Measurements from ENCODE around the gene BTBD18. TPM values are rescaled to one million over a fixed set of nuclear protein-coding genes. Genes with fewer than 3 reads are reported as not detected.
A peak's percentile ranks its signal among the peaks of the same experiment; 100 is the strongest.

The BTBD18 gene
- total and polyA plus RNA-seq, 2 of the 13 experiments (the other 11 are each of a cell fraction or from before 2014, with no cell fraction given): not detected

DNA sequence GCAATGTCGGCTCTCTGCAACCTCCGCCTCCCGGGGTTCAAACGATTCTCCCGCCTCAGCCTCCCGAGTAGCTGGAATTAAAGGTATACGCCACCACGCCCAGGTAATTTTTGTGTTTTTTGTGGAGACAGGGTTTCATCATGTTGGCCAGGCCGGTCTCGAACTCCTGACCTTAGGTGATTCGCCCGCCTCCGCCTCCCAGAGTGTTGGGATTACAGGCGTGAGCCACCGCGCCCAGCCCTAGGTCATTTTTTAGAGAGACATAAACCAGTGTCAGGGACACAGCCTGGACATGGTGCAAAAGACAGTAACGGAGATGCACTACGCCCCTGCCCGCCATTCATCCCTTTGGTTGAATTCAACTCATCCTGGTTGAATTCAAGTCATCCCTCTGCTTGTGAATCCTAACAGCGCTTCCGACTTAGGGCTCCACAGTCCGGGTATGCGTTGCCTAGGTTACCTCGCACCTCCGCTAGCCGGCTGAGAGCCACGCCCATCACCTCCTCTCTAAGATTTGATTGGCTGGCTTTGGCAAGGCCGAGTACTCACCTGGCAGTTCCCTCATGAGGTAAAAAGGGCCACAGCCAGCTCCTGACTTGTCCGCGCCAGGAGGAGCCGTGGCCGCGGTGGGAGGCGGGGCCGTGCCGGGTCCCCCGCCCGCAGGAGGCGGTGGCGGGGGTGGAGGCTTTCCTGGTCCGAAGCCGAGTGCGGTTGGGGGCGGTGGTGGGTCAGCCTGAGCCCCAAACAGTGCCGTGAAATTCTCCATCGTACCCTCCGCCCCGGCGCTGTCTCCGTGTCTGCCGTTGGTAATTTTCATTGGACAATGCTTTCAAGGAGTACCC lies 40.0 kb downstream of the BTBD18 start, which contains the start of gene MED19 (continued):
- TF ChIP-seq ZNF280D (CRISPR knock-in tag; IDR thresholded peaks at IDR 0.05) (no peak), MTA3 (CRISPR knock-in tag; IDR thresholded peaks at IDR 0.05) (no peak), RAD21 (CRISPR knock-in tag; IDR thresholded peaks at IDR 0.05) (peak; percentile 32; the same call in 1 of the 2 replicates), ZFP37 (CRISPR knock-in tag; IDR thresholded peaks at IDR 0.05; ENCODE audit: borderline replicate concordance) (no peak), PAF1 (CRISPR knock-in tag; IDR thresholded peaks at IDR 0.05) (no peak), PTBP1 (IDR thresholded peaks at IDR 0.05; ENCODE audit: low read depth, low read length, poor library complexity, severe bottlenecking) (no peak), ZNF530 (CRISPR knock-in tag; IDR thresholded peaks at IDR 0.05; ENCODE audit: low read depth) (no peak), ZSCAN30 (CRISPR knock-in tag; IDR thresholded peaks at IDR 0.05) (no peak), MXD3 (CRISPR knock-in tag; IDR thresholded peaks at IDR 0.05) (peak; percentile 31; the same call in 1 of the 2 replicates), ZNF788 (CRISPR knock-in tag; IDR thresholded peaks at IDR 0.05; ENCODE audit: borderline replicate concordance) (no peak; the same call in 1 of the 2 replicates), GATAD2A (CRISPR knock-in tag; IDR thresholded peaks at IDR 0.05) (no peak), GPN1 (CRISPR knock-in tag; IDR thresholded peaks at IDR 0.05; ENCODE audit: borderline replicate concordance) (no peak), SMAD9 (CRISPR knock-in tag; IDR thresholded peaks at IDR 0.05) (0 out of 2 replicates have a peak, but pooled peaks have one; percentile 33), CHD4 (IDR thresholded peaks at IDR 0.05; ENCODE audit: borderline replicate concordance, low read length) (0 out of 2 replicates have a peak, but pooled peaks have one; percentile 28), ATF7-NPFF (CRISPR knock-in tag; IDR thresholded peaks at IDR 0.05; ENCODE audit: low read depth) (no peak; the same call in 1 of the 2 replicates), SSRP1 (CRISPR knock-in tag; IDR thresholded peaks at IDR 0.05) (0 out of 2 replicates have a peak, but pooled peaks have one; percentile 50), ZNF616 (CRISPR knock-in tag; IDR thresholded peaks at IDR 0.05; ENCODE audit: low read depth) (peak; percentile 36; the same call in 1 of the 2 replicates), ZNF10 (CRISPR knock-in tag; IDR thresholded peaks at IDR 0.05; ENCODE audit: borderline replicate concordance, low read depth) (no peak), MBNL3 (CRISPR knock-in tag; conservative IDR thresholded peaks at IDR 0.05) (no peak), HOXA9 (CRISPR knock-in tag; IDR thresholded peaks at IDR 0.05; ENCODE audit: borderline replicate concordance) (no peak), TBX3 (IDR thresholded peaks at IDR 0.05; ENCODE audit: borderline replicate concordance) (peak; percentile 48; the same call in 1 of the 2 replicates), EHMT2 (IDR thresholded peaks at IDR 0.05; ENCODE audit: borderline replicate concordance, low read depth, low read length) (no peak), ZFP82 (CRISPR knock-in tag; IDR thresholded peaks at IDR 0.05; ENCODE audit: borderline replicate concordance) (no peak), ZNF224 (CRISPR knock-in tag; IDR thresholded peaks at IDR 0.05) (no peak)
- TF ChIP-seq, protein P1, sequence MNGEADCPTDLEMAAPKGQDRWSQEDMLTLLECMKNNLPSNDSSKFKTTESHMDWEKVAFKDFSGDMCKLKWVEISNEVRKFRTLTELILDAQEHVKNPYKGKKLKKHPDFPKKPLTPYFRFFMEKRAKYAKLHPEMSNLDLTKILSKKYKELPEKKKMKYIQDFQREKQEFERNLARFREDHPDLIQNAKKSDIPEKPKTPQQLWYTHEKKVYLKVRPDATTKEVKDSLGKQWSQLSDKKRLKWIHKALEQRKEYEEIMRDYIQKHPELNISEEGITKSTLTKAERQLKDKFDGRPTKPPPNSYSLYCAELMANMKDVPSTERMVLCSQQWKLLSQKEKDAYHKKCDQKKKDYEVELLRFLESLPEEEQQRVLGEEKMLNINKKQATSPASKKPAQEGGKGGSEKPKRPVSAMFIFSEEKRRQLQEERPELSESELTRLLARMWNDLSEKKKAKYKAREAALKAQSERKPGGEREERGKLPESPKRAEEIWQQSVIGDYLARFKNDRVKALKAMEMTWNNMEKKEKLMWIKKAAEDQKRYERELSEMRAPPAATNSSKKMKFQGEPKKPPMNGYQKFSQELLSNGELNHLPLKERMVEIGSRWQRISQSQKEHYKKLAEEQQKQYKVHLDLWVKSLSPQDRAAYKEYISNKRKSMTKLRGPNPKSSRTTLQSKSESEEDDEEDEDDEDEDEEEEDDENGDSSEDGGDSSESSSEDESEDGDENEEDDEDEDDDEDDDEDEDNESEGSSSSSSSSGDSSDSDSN (CRISPR knock-in tag; IDR thresholded peaks at IDR 0.05): no peak; the same call in 1 of the 2 replicates

All from HepG2 (cell line).